Neuronal stem cell (in vitro differentiated cells): ENCODE results near the gene VARS2.
A peak's percentile ranks its signal among the peaks of the same experiment; 100 is the strongest.

ENCODE experiments used
- DNase-seq: peaks from one replicate; pipeline ENCODE4 v3.0.0-alpha.2; 2013; ENCODE audit warnings: low spot score
- H2AFZ ChIP-seq: one replicate; pipeline ENCODE4 v1.6.1; 2013; ENCODE audit warnings: mild to moderate bottlenecking, low read length, inconsistent platforms
- H2AK5ac ChIP-seq: 2 replicates; pipeline ENCODE4 v1.6.1; 2013; ENCODE audit warnings: low read depth, mild to moderate bottlenecking, inconsistent platforms, low read length, moderate library complexity, mixed read lengths
- H2BK120ac ChIP-seq: 2 replicates; pipeline ENCODE4 v1.6.1; 2013; ENCODE audit warnings: low read depth, mild to moderate bottlenecking, inconsistent platforms, low read length, moderate library complexity, mixed read lengths
- H2BK12ac ChIP-seq: one replicate; pipeline ENCODE4 v1.6.1; 2013; ENCODE audit warnings: low read length, inconsistent platforms
- H2BK15ac ChIP-seq: 2 replicates; pipeline ENCODE4 v1.6.1; 2013; ENCODE audit warnings: mild to moderate bottlenecking, low read length, inconsistent platforms, mixed read lengths
- H2BK5ac ChIP-seq: one replicate; pipeline ENCODE4 v1.6.1; 2013; ENCODE audit warnings: inconsistent platforms, mild to moderate bottlenecking, low read length, moderate library complexity
- H3K14ac ChIP-seq: one replicate; pipeline ENCODE4 v1.6.1; 2013; ENCODE audit warnings: low read length, inconsistent platforms
- H3K18ac ChIP-seq: 2 replicates; pipeline ENCODE4 v1.6.1; 2013; ENCODE audit warnings: low read length, inconsistent platforms
- H3K23ac ChIP-seq: 2 replicates; pipeline ENCODE4 v1.6.1; 2013; ENCODE audit warnings: low read depth, mild to moderate bottlenecking, mixed read lengths, low read length, inconsistent platforms; ENCODE audit not compliant: poor library complexity
- H3K27ac ChIP-seq: replicated peaks from 3 replicates; pipeline ENCODE4 v1.5.1; 2013; ENCODE audit warnings: low read length, inconsistent platforms
- H3K27me3 ChIP-seq, 3 experiments: 2 replicates each; pipeline ENCODE4 v1.6.1; 2013; ENCODE audit warnings: low read length in 3 of 3, mild to moderate bottlenecking in 2 of 3, inconsistent platforms in 1 of 3, low read depth in 1 of 3, mixed read lengths in 1 of 3, moderate library complexity in 1 of 3; ENCODE audit not compliant: control insufficient read depth in 3 of 3, insufficient read depth in 3 of 3
- H3K36me3 ChIP-seq, 2 donors: replicated peaks in 1 of 2; 2 replicates each; pipeline ENCODE4 v1.6.1; 2013; ENCODE audit warnings: low read length in 2 of 2; ENCODE audit not compliant: control insufficient read depth in 2 of 2, insufficient read depth in 2 of 2
- H3K4ac ChIP-seq: 2 replicates; pipeline ENCODE4 v1.6.1; 2013; ENCODE audit warnings: inconsistent platforms, mild to moderate bottlenecking, low read length, moderate library complexity
- H3K4me1 ChIP-seq, 2 donors: 1 replicate in 1 of 2; 2 replicates in 1 of 2; pipeline ENCODE4 v1.6.1; 2013; ENCODE audit warnings: low read length in 2 of 2, low read depth in 1 of 2; ENCODE audit not compliant: control insufficient read depth in 2 of 2, insufficient read depth in 1 of 2
- H3K4me2 ChIP-seq: one replicate; pipeline ENCODE4 v1.6.1; 2013; ENCODE audit warnings: mild to moderate bottlenecking, low read length, inconsistent platforms; ENCODE audit not compliant: insufficient read depth, poor library complexity, severe bottlenecking
- H3K4me3 ChIP-seq, 2 donors: 2 replicates each; pipeline ENCODE4 v1.5.1; 2013; ENCODE audit warnings: low read length in 2 of 2, mild to moderate bottlenecking in 2 of 2, inconsistent platforms in 1 of 2, moderate library complexity in 1 of 2
- H3K79me1 ChIP-seq: one replicate; pipeline ENCODE4 v1.6.1; 2013; ENCODE audit warnings: low read depth, mild to moderate bottlenecking, inconsistent platforms, low read length, moderate library complexity
- H3K9ac ChIP-seq: one replicate; pipeline ENCODE4 v1.6.1; 2013; ENCODE audit warnings: mild to moderate bottlenecking, low read depth, low read length, inconsistent platforms; ENCODE audit not compliant: poor library complexity
- H3K9me3 ChIP-seq, 2 donors: replicated peaks in 1 of 2; 2 replicates each; pipeline versions ENCODE3 to v1.6.1; 2013; ENCODE audit warnings: low read length in 2 of 2, mild to moderate bottlenecking in 2 of 2, inconsistent platforms in 1 of 2, low read depth in 1 of 2, mixed read lengths in 1 of 2, moderate library complexity in 1 of 2; ENCODE audit not compliant: control insufficient read depth in 2 of 2, insufficient read depth in 1 of 2
- H4K8ac ChIP-seq: one replicate; pipeline ENCODE4 v1.6.1; 2013; ENCODE audit warnings: low read depth, mild to moderate bottlenecking, inconsistent platforms, low read length, moderate library complexity
- H4K91ac ChIP-seq: one replicate; pipeline ENCODE4 v1.6.1; 2013; ENCODE audit warnings: low read length, low read depth, mild to moderate bottlenecking, inconsistent platforms; ENCODE audit not compliant: poor library complexity
- WGBS, 2 donors: extraction: QIAGEN DNeasy Blood & Tissue Kit; methylation state at CpG; one replicate each; pipeline ENCODE4 v1.1.7; 2013; ENCODE audit warnings: missing lambda C conversion rate in 2 of 2, mixed read lengths in 1 of 2; ENCODE audit not compliant: insufficient read length in 2 of 2, insufficient replicate concordance in 1 of 2; ENCODE audit errors: extremely low coverage in 2 of 2; 5-methylcytosine and 5-hydroxymethylcytosine counted together

VARS2 gene

GRCh38 chr6:30893001-30893591 is 20.9 kb upstream of the VARS2 start:
- Histone ChIP-seq H2BK5ac (no peak overlapping the region), H3K23ac (peak overlapping the region; percentile 53), H3K4me3 (no peak overlapping the region), H2BK12ac (no peak overlapping the region), H2BK15ac (no peak overlapping the region), H2AK5ac (no peak overlapping the region), H2AFZ (no peak overlapping the region), H3K4me2 (no peak overlapping the region), H3K9me3 (no peaks in the 10 kb centered on the region), H3K79me1 (peaks cover 40% of the 10 kb centered on the region), H3K27me3 (no peaks in the 10 kb centered on the region), H2BK120ac (no peak overlapping the region), H4K8ac (no peak overlapping the region), H4K91ac (no peak overlapping the region), H3K4ac (no peak overlapping the region), H3K18ac (peak overlapping the region; percentile 42), H3K9ac (peak overlapping the region; percentile 47), H3K36me3 (peaks cover 79 to 100% of the 10 kb centered on the region in 2 donors), H3K14ac (no peak overlapping the region), H3K27ac (no peak overlapping the region), H3K4me1 (peaks cover 0 to 30% of the 10 kb centered on the region in 2 donors)
- WGBS, 2 donors = no CpG with 5 or more reads among the region's 16 CpGs
- no peak for DNase-seq

GRCh38 chr6:30893666-30894065 is 20.4 kb upstream of the VARS2 start:
- no peak overlapping the region for H3K14ac ChIP-seq
- H4K8ac ChIP-seq = no peak overlapping the region
- WGBS, 2 donors = no CpG with 5 or more reads among the region's 8 CpGs
- no peak overlapping the region for H2BK15ac ChIP-seq
- H3K9me3 ChIP-seq = no peaks in the 10 kb centered on the region
- H3K27ac ChIP-seq = no peak overlapping the region
- H2AFZ ChIP-seq = no peak overlapping the region
- peak overlapping the region; percentile 47 for H3K9ac ChIP-seq
- no peak overlapping the region for H2BK12ac ChIP-seq
- peaks cover 0 to 27% of the 10 kb centered on the region in 2 donors for H3K4me1 ChIP-seq
- H3K23ac ChIP-seq = no peak overlapping the region
- H2AK5ac ChIP-seq = no peak overlapping the region
- no peak overlapping the region for H3K18ac ChIP-seq
- H3K4me2 ChIP-seq = no peak overlapping the region
- H3K4ac ChIP-seq = no peak overlapping the region
- H3K27me3 ChIP-seq = no peaks in the 10 kb centered on the region
- peaks cover 39% of the 10 kb centered on the region for H3K79me1 ChIP-seq
- no peak overlapping the region for H2BK120ac ChIP-seq
- H3K4me3 ChIP-seq = no peak overlapping the region
- H2BK5ac ChIP-seq = no peak overlapping the region
- no peak overlapping the region for H4K91ac ChIP-seq
- DNase-seq = no peak
- peaks cover 84 to 100% of the 10 kb centered on the region in 2 donors for H3K36me3 ChIP-seq

GRCh38 chr6:30894381-30894780 is 19.7 kb upstream of the VARS2 start:
- no CpG with 5 or more reads among the region's 12 CpGs for WGBS, 2 donors

GRCh38 chr6:30894935-30895334 is 19.1 kb upstream of the VARS2 start:
- Histone ChIP-seq H2BK15ac (no peak overlapping the region), H4K91ac (no peak overlapping the region), H2BK120ac (no peak overlapping the region), H3K18ac (no peak overlapping the region), H2BK5ac (no peak overlapping the region), H3K4me2 (no peak overlapping the region), H3K79me1 (peaks cover 32% of the 10 kb centered on the region), H3K4me3 (no peak overlapping the region), H3K36me3 (peaks cover 85 to 100% of the 10 kb centered on the region in 2 donors), H3K27ac (no peak overlapping the region), H2BK12ac (no peak overlapping the region), H3K4me1 (peaks cover 0 to 23% of the 10 kb centered on the region in 2 donors), H3K9me3 (no peaks in the 10 kb centered on the region), H2AK5ac (no peak overlapping the region), H4K8ac (no peak overlapping the region), H3K4ac (no peak overlapping the region), H2AFZ (no peak overlapping the region), H3K14ac (no peak overlapping the region), H3K9ac (no peak overlapping the region), H3K23ac (no peak overlapping the region), H3K27me3 (no peaks in the 10 kb centered on the region)
- 100% methylated on average over 1 of the region's 3 CpGs for WGBS, 2 donors
- no peak for DNase-seq

More at GRCh38 chr6:30894381-30894780, 19.7 kb upstream of the VARS2 start:
- peaks cover 0 to 26% of the 10 kb centered on the region in 2 donors for H3K4me1 ChIP-seq
- H3K36me3 ChIP-seq = peaks cover 84 to 100% of the 10 kb centered on the region in 2 donors
- H3K27ac ChIP-seq = no peak overlapping the region
- no peak overlapping the region for H3K18ac ChIP-seq
- H3K23ac ChIP-seq = peak overlapping the region; percentile 77
- H3K79me1 ChIP-seq = peaks cover 33% of the 10 kb centered on the region
- H3K9me3 ChIP-seq = no peaks in the 10 kb centered on the region
- H3K9ac ChIP-seq = no peak overlapping the region
- DNase-seq = no peak
- no peak overlapping the region for H3K4ac ChIP-seq
- H4K91ac ChIP-seq = no peak overlapping the region
- H2AK5ac ChIP-seq = no peak overlapping the region
- H2BK120ac ChIP-seq = no peak overlapping the region
- no peak overlapping the region for H2BK15ac ChIP-seq
- no peak overlapping the region for H2BK12ac ChIP-seq
- no peaks in the 10 kb centered on the region for H3K27me3 ChIP-seq
- H4K8ac ChIP-seq = no peak overlapping the region
- no peak overlapping the region for H3K4me2 ChIP-seq
- H3K14ac ChIP-seq = no peak overlapping the region
- H2AFZ ChIP-seq = no peak overlapping the region
- H3K4me3 ChIP-seq = no peak overlapping the region
- H2BK5ac ChIP-seq = no peak overlapping the region
